Stimulated activated effector memory CD8-positive, alpha-beta T cell treated with anti-CD3 and anti-CD28 coated beads, Interleukin-12 subunit alpha, Interleukin-12 subunit beta, amount 100 ng/mL, for 72 hours (primary cell): ENCODE results near the gene MED23.

Source experiments
- ATAC-seq: fragments of 150-1000 bp; cut with Tn5 transposase; 2 replicates; pipeline ENCODE4 v1.10.0; 2021
- DNase-seq, 2 donors: peaks; one replicate each; pipeline ENCODE4 v3.0.0; 2021 to 2022; ENCODE audit warnings: low spot score in 2 of 2
- H3K27ac Mint-ChIP-seq: one replicate; pipeline ENCODE4 v1.8.0; 2022; ENCODE audit warnings: mild to moderate bottlenecking, mixed read lengths
- H3K36me3 Mint-ChIP-seq: one replicate; pipeline ENCODE4 v1.8.0; 2022; ENCODE audit warnings: mild to moderate bottlenecking, mixed read lengths
- H3K4me1 Mint-ChIP-seq: one replicate; pipeline ENCODE4 v1.8.0; 2022; ENCODE audit warnings: mixed read lengths
- H3K4me3 Mint-ChIP-seq: one replicate; pipeline ENCODE4 v1.8.0; 2022; ENCODE audit warnings: mild to moderate bottlenecking, mixed read lengths
- H3K9me3 Mint-ChIP-seq: one replicate; pipeline ENCODE4 v1.8.0; 2022; ENCODE audit warnings: mixed read lengths

MED23 gene

DNA sequence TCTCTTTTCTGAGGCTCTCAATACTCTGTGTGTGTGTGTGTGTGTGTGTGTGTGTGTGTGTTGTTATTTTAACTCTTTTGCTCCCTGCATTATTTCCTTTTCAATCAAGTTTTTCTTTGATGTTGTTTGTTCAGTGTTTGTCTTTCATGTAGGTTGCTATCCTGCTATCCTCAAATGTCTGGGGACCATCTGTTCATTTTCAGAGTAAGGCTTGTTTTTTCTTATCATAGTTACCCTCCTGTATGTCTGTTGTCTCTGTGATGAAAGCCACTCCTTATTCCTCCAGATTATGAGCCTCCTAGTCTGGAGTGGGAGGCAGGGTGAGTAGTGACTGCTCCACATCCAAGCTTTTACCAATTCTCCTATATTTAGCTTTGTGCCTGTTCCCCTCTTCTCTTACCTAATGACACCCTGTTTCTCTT is 18.2 kb upstream of the MED23 start:
- H3K4me3 Mint-ChIP-seq = no peak overlapping the region

DNA sequence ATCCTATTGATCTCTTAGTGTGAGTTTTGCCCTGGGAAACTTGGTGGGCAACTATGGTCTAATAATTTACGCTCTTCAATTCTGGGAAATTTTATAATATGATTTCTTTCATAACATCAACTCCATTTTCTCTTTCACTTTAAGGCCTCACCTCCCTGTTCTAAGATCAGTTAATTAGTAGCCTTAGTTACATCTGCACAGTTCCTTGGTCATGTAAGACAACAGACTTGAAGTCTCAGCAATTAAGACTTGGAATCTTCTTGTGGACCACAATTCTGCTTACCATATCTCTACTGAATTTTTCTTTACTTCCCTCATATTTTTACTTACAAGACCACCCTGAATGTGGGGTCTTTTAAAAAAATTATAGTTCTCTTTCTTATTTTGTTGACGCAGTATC is 17.8 kb upstream of the MED23 start:
- Mint-ChIP-seq H3K9me3 (no peaks in the 10 kb centered on the region), H3K4me3 (no peak overlapping the region), H3K27ac (no peak overlapping the region), H3K36me3 (no peaks in the 10 kb centered on the region), H3K4me1 (no peaks in the 10 kb centered on the region)
- DNase-seq (no peak), ATAC-seq (no peak)

More for the DNA sequence above, 18.2 kb upstream of the MED23 start:
- Mint-ChIP-seq H3K9me3 (no peaks in the 10 kb centered on the region), H3K27ac (no peak overlapping the region), H3K4me1 (no peaks in the 10 kb centered on the region), H3K36me3 (no peaks in the 10 kb centered on the region)
- DNase-seq (no peak), ATAC-seq (no peak)

DNA sequence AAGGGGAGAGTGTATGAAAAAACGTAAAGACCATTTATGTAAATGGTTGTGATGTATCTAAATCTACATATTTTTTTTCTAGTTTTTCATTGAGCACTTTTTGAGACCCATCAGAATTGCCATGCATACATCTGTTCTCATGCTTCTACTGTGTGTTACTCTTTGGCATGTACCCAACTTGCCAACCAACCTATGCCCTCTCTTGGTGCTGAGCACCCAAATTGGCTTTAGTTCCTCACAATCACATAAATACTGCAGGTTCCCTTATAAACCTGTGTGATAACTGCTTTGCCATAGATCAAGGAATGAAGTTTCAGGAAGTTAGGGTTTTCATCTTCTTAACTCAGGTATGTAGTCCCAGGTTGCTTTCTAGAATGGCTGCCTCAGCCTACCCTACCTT is 16.9 kb upstream of the MED23 start:
- Mint-ChIP-seq H3K27ac (no peak overlapping the region), H3K9me3 (no peaks in the 10 kb centered on the region), H3K4me1 (no peaks in the 10 kb centered on the region), H3K36me3 (no peaks in the 10 kb centered on the region), H3K4me3 (no peak overlapping the region)
- ATAC-seq (no peak), DNase-seq (no peak)

DNA sequence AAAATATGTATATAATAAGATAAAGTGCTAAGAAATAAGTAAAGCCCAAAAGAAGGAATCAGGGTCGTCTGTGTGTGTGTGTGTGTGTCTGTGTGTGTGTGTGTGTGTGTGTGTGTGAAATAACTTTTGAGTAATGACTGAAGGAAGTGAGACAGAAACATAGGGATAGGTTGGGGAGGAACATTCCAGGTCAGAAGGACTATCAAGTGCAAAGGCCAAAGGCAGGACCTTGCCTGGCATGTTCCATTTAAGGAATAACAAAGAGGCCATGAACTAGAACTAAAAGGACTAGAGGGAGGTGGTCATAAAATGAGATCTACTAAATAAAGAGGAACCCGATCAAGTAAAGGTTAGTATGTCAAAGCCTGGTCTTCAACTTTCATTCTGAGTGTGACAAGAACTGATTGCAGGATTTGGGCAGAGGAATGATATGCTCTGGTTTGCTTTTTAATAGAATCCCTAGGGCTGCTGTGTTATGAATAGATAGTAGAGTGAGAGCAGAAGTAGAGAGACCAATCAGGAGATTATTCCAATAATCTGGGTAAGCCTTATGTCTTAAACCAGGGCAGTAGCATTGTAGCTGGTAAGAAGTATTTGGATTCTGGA is 15.9 kb upstream of the MED23 start:
- H3K4me1 Mint-ChIP-seq = no peaks in the 10 kb centered on the region
- H3K4me3 Mint-ChIP-seq = no peak overlapping the region
- ATAC-seq = no peak
- no peaks in the 10 kb centered on the region for H3K36me3 Mint-ChIP-seq
- no peak for DNase-seq
- H3K27ac Mint-ChIP-seq = no peak overlapping the region
- no peaks in the 10 kb centered on the region for H3K9me3 Mint-ChIP-seq

DNA sequence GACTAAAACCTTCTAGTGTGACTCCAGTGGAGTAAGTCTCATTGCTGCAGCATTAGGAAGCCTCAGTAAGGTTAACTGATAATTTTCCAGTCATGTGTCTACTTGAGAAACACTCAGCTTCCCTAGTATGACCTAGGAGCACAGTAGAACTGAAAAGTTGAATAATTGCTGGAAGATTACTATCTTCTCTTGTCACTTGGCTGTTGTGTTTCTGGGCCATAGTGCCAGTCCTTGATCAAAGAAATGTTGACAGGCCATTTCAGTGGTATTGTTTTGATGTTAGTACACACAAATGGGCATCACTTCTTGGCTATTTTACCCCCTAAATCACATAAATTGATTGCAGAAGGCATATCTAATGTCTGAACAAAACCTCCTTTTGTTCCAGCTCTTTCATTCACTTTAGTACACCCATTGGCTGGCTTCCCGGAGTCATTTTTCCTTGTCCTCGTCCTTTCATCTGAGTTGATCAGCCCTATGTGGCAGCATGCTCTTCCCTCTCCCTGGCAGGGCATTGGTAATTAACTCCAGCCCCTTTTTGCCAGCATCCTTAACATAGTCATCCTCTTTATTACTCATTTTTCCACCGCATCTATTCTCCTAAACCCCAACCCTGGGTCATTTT is 15.1 kb upstream of the MED23 start:
- H3K27ac Mint-ChIP-seq = no peak overlapping the region
- H3K4me3 Mint-ChIP-seq = no peak overlapping the region
- no peaks in the 10 kb centered on the region for H3K36me3 Mint-ChIP-seq
- no peak for DNase-seq
- H3K9me3 Mint-ChIP-seq = no peaks in the 10 kb centered on the region
- peaks cover 3% of the 10 kb centered on the region for H3K4me1 Mint-ChIP-seq
- no peak for ATAC-seq

DNA sequence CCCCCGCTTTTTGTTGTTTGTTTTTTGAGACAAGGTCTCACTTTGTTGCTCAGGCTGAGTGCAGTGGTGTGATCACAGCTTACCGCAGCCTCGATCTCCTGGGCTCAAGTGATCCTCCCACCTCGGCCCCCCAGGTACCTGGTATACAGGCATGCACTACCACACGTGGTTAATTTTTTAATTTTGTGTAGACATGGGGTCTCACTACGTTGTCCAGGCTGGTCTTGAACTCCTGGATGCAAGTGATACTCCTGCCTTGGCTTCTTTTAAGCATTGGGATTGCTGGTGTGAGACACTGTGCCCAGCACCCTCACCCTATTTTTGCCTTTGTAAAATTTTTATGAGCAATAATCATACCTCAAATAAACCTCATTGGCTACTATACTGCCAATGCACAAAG is 14.5 kb upstream of the MED23 start:
- no peaks in the 10 kb centered on the region for H3K36me3 Mint-ChIP-seq
- H3K4me3 Mint-ChIP-seq = no peak overlapping the region
- no peaks in the 10 kb centered on the region for H3K9me3 Mint-ChIP-seq
- DNase-seq (no peak), ATAC-seq (no peak)
- H3K4me1 Mint-ChIP-seq = peaks cover 8% of the 10 kb centered on the region
- no peak overlapping the region for H3K27ac Mint-ChIP-seq

DNA sequence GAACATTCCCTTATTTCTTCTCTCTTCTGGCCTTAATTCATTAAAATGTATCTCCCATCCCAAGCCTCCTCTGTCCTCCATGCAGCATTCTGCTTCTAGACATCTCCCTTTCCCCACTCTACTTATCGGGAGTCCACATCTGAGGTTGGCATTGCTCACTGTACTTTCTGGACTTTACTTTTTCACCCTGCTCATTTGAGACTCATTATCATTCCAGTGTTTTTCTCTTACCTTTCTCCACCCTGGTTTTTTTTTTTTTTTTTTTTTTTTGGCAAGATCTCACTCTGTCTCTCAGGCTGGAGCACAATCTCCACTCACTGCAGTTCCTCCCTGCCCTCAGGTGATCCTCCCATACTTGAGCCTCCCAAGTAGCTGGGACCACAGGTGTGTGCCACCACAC is 13.5 kb upstream of the MED23 start:
- no peak overlapping the region for H3K27ac Mint-ChIP-seq
- peaks cover 8% of the 10 kb centered on the region for H3K4me1 Mint-ChIP-seq
- no peaks in the 10 kb centered on the region for H3K9me3 Mint-ChIP-seq
- H3K36me3 Mint-ChIP-seq = no peaks in the 10 kb centered on the region
- DNase-seq (no peak), ATAC-seq (no peak)
- H3K4me3 Mint-ChIP-seq = no peak overlapping the region

DNA sequence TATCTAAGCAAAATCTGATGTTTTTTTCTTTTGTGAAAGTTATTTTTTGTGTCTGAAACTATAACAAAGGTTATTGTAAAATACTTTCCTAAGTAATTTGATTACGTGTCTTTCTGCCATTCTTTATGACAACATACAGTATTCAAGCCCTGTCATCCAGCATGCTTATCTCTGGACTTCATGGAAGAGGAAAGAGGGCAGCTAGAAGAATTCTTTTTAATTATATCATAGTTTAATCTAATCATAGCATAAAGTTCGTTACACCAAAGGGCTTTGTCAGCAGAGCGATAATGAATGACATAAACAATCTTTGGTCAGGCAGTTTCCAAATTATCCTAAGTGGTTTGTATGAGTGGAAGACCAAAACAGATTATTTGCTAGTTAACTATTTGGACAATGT is 12.5 kb upstream of the MED23 start:
- DNase-seq = no peak
- H3K4me3 Mint-ChIP-seq = no peak overlapping the region
- no peak for ATAC-seq
- no peaks in the 10 kb centered on the region for H3K36me3 Mint-ChIP-seq
- H3K9me3 Mint-ChIP-seq = no peaks in the 10 kb centered on the region
- peaks cover 8% of the 10 kb centered on the region for H3K4me1 Mint-ChIP-seq
- no peak overlapping the region for H3K27ac Mint-ChIP-seq

DNA sequence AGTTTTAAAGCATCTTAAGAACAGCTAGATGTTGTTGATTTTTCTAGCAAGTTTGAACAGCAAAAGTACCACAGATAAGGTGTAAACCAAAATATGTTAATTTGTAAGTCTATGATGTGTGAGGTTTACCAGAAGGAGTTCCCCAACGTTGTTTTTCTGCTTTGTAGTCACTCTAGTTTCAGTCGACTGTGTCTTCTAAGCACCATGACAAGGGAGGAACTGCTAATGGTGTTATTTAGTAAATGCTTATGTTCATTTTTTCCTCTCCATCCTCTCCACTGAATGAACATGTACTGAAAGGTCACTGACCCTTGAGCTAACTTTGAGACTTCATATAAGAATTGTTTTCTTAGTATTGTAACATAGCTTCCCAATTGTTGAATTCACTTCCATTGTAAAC is 12.1 kb upstream of the MED23 start:
- Mint-ChIP-seq H3K4me3 (no peak overlapping the region), H3K36me3 (no peaks in the 10 kb centered on the region), H3K27ac (no peak overlapping the region), H3K4me1 (peaks cover 8% of the 10 kb centered on the region), H3K9me3 (no peaks in the 10 kb centered on the region)
- peak; percentile 98 for ATAC-seq
- DNase-seq = no peak

DNA sequence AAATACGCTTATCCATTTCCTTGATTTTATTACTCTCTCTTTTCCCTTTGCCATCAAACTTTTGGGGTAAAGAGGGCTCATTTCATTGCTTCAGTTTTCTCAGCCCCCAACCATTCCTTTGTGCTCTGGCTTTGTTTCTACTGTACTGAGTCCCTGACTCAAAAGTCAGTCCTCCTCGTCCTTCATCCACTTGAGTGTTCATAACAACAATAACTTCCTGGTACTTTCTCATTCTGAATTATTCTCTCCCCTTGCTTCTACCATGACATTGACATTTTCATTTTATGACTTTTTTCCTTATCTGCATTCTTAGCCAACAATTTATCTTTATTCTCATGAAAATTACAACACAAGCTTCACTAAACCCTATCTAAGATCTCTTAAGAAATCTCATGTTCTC is 10.0 kb upstream of the MED23 start:
- Mint-ChIP-seq H3K9me3 (no peaks in the 10 kb centered on the region), H3K27ac (peak overlapping the region; percentile 0), H3K36me3 (no peaks in the 10 kb centered on the region), H3K4me3 (no peak overlapping the region), H3K4me1 (peaks cover 8% of the 10 kb centered on the region)
- ATAC-seq (no peak), DNase-seq (no peak)

DNA sequence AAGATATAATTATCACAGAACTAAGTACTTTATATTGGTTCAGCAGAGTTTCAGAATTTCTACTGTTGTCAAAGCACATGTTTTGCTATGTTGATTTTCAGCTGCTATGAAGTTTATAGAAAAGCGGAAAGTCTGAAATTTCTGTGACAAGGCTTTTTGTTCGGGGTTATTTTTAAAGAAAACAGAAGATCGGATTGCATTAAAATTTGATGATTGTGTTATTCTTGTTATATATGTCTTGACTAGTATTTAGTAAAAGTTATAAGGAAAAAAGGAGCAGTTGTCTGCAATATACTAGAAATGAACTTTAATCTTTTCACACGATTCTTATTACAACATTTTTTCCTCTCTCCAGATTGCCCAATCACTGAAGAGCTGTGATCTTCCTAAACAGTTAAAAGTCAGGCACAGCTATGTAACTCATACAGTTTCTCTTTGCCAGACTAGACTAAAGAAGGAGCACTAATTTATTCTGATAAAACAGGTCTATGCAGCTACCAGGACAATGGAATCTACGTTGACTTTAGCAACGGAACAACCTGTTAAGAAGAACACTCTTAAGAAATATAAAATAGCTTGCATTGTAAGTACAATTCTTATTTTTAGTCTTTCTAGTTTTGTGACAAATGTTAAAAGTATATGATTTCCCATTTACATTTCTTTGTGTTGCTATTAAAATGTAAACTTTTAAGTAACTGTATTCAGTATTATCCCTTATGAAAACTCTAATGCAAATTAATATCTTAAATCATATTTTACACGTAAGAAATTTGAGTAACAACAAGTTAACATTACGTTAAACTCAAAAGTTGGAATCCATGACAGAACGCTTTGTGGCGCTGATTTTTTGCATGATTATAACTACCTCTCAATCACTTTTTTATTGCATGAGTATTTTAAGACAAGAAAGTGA is 9.1 kb upstream of the MED23 start, which contains the start of gene ENPP3:
ENPP3 (plus strand) TSS at position 423 of the 913 bp plus-strand sequence; CDS start at position 506, 83 bp downstream.
- ATAC-seq = no peak
- Mint-ChIP-seq H3K27ac (peak within 1 kb of the TSS; percentile 0), H3K36me3 (no peaks in the 10 kb centered on the region), H3K4me1 (peaks cover 8% of the 10 kb centered on the region), H3K9me3 (no peaks in the 10 kb centered on the region), H3K4me3 (no peak within 1 kb of the TSS)
- DNase-seq = no peak

DNA sequence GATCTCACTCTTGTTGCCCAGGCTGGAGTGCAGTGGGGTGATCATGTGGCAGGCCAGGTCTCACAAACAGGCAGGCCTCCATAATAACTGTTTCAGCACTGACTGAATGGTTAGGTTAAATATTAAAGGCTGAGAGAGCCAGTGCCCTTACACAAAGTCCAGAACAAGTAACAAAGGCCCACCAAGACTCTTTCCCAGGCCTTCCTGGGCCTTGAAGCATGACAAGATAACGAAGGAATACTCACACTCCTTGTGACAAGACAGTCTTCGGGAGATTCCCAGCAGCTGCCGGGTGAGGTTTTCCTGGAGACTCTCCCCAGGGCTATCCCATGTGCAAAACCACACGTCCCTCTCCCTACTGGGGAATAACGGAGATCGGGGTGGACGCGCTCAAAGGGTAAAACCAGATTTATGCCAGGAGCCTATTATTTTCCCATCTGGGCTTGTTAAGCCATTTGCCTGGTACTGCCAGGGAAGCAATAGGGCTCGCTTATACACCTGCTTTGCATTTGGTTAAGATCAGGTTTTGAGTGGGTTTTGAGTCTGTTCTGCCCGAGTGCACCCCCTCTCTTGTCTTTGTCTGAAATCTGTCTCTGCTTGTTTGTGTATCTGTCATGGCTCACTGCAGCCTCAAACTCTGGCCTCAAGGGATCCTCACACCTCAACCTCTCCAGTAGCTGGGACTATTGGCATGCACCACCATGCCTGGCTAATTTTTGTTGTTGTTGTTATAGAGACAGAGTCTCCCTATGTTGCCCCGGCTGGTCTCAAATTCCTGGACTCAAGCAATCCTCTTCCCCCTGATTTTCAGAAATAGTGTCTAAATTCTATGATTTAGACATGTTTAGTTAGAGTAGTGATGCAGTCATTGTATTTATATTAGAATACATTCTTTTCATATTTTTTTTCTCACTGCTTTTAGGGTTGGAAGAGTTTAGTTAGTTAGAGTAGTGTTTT is 7.6 kb upstream of the MED23 start:
- Mint-ChIP-seq H3K27ac (no peak overlapping the region), H3K4me3 (no peak overlapping the region), H3K9me3 (no peaks in the 10 kb centered on the region), H3K36me3 (no peaks in the 10 kb centered on the region), H3K4me1 (peaks cover 8% of the 10 kb centered on the region)
- DNase-seq = no peak
- no peak for ATAC-seq

DNA sequence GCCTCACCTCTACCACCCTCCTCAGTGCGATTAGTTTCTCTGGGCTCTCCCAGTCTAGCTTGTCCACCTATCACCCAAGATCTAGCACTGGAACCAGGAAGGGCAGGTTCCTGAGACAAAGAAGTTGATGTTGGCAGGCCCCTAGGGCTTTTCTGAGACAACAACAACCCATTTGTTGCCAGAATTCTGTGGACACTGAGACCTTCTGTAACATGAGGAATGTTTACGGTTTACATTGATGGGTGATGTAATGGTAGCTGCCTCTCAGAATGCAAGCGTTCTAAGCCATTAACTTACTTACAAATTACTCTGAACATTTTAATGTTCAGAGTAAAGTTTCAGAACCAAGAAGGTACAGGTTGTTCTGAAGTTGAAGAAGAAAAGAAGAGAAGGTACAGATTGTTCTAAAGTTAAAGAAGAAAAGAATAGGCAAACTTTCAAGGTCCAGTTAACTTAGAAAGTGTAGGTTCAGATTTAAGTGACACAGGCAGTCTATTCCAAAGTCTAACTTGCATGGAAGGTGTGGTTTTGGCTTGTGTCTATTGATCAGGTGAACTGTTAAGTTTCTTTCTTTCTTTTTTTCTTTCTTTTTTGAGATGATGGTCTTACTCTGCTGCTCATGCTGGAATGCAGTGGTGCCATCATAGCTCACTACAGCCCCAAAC is 3.7 kb upstream of the MED23 start:
- Mint-ChIP-seq H3K36me3 (peaks cover 14% of the 10 kb centered on the region), H3K4me1 (peaks cover 21% of the 10 kb centered on the region), H3K9me3 (no peaks in the 10 kb centered on the region), H3K4me3 (no peak overlapping the region), H3K27ac (no peak overlapping the region)
- ATAC-seq (no peak), DNase-seq (no peak)

DNA sequence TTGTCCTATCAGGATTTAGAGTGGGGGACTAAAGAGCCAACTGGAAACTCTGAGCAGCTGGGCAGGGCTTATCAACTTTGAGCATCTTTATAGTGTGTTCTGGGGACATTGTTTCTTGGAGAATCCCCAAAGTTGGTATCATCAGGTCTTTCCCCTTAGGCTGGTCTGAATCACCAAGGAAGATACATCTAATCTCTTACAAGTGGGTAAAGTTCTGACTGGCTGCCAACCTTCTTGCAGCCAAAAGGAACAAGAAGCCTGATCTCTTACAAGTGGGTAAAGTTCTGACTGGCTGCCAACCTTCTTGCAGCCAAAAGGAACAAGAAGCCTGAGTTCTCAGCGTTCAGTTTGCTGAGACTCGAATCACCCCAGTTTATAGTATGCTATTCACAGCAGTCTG is 1.6 kb upstream of the MED23 start:
- H3K36me3 Mint-ChIP-seq = peaks cover 34% of the 10 kb centered on the region
- H3K4me1 Mint-ChIP-seq = peaks cover 21% of the 10 kb centered on the region
- DNase-seq (no peak), ATAC-seq (peak; percentile 52)
- peak overlapping the region; percentile 98 for H3K27ac Mint-ChIP-seq
- H3K9me3 Mint-ChIP-seq = no peaks in the 10 kb centered on the region
- H3K4me3 Mint-ChIP-seq = peak overlapping the region; percentile 99
